GM12878 (cell line): ENCODE measurements around the gene AGRP. TPM values are rescaled to one million over a fixed set of nuclear protein-coding genes. Genes with fewer than 3 reads are reported as not detected.

Experiments used
- ATAC-seq: fragments of 200-7000 bp; cut with Tn5 transposase; 3 replicates; pipeline ENCODE4 v1.9.1; 2020; ENCODE audit warnings: mild to moderate bottlenecking, moderate library complexity
- BruUV-seq: library from RNA; stranded (reverse); fragments of 400-500 nt; replicated peaks from 2 replicates; lab custom pipeline; 2021; lab: Mats Ljungman, UMichigan
- CTCF ChIA-PET: fragments of 300-600 bp; sonication (Branson Sonifier 250); formaldehyde crosslinking; extraction: SDS; loops from one replicate; lab custom pipeline; 2021; ENCODE audit warnings: inconsistent platforms; lab: Yijun Ruan, JAX
- POLR2A ChIA-PET: fragments of 350-600 bp; formaldehyde crosslinking; extraction: SDS; loops from one replicate; lab custom pipeline; 2021; ENCODE audit warnings: inconsistent platforms; lab: Charles Lee
- RAD21 ChIA-PET: fragments of 300-600 bp; sonication (Branson Sonifier 250); formaldehyde crosslinking; loops from one replicate; lab custom pipeline; 2023; ENCODE audit warnings: antibody characterized with exemption; ENCODE audit not compliant: unreplicated experiment; lab: Charles Lee
- SMC1A ChIA-PET: fragments of 300-600 bp; sonication (Branson Sonifier 250); formaldehyde crosslinking; loops from one replicate; lab custom pipeline; 2023; ENCODE audit not compliant: unreplicated experiment, uncharacterized antibody; lab: Charles Lee
- DNase-seq: peaks from one replicate; pipeline ENCODE4 v3.0.0-alpha.2; 2011; ENCODE audit warnings: low read depth, low spot score
- FAIRE-seq: peaks from 3 replicates; lab custom pipeline; 2011; peaks lifted over from hg19 to GRCh38; lab: Jason Lieb, UNC
- H2AFZ ChIP-seq: 2 replicates; pipeline ENCODE4 v1.6.0; 2011; ENCODE audit warnings: low read depth, low read length, control low read depth; ENCODE audit not compliant: control insufficient read depth
- H3K27ac ChIP-seq: 2 replicates; pipeline ENCODE4 v1.5.1; 2011; ENCODE audit warnings: control low read depth; ENCODE audit not compliant: control insufficient read depth, insufficient read depth
- H3K27me3 ChIP-seq, 2 experiments: replicated peaks in 1 of 2; 2 replicates each; pipeline versions ENCODE4 v1.6.0 to v1.6.1; 2011; ENCODE audit warnings: low read length in 1 of 2; ENCODE audit not compliant: control insufficient read depth in 2 of 2, insufficient read depth in 2 of 2
- H3K36me3 ChIP-seq, 2 experiments: 2 replicates each; pipeline ENCODE4 v1.5.1; 2011; ENCODE audit warnings: low read length in 1 of 2; ENCODE audit not compliant: control insufficient read depth in 2 of 2, insufficient read depth in 2 of 2
- H3K4me1 ChIP-seq: 2 replicates; pipeline ENCODE4 v1.6.1; 2011; ENCODE audit warnings: mild to moderate bottlenecking, low read length, moderate library complexity, mixed read lengths; ENCODE audit not compliant: control insufficient read depth, insufficient read depth
- H3K4me2 ChIP-seq: 2 replicates; pipeline ENCODE4 v1.6.0; 2011; ENCODE audit warnings: control low read depth; ENCODE audit not compliant: control insufficient read depth, insufficient read depth
- H3K4me3 ChIP-seq: fragments of 200-600 bp; sonication (generic); 2 replicates; pipeline ENCODE4 v1.5.1; 2016
- H3K79me2 ChIP-seq: 2 replicates; pipeline ENCODE4 v1.6.0; 2011; ENCODE audit warnings: low read length; ENCODE audit not compliant: control insufficient read depth, insufficient read depth
- H3K9ac ChIP-seq: 2 replicates; pipeline ENCODE4 v1.8.0; 2011; ENCODE audit warnings: low read length, control low read depth, mixed read lengths; ENCODE audit not compliant: control insufficient read depth, insufficient read depth
- H3K9me3 ChIP-seq: replicated peaks from 3 replicates; pipeline ENCODE4 v1.5.1; 2011; ENCODE audit warnings: mild to moderate bottlenecking, low read length; ENCODE audit not compliant: control insufficient read depth, insufficient read depth
- H4K20me1 ChIP-seq: 2 replicates; pipeline ENCODE4 v1.6.0; 2011; ENCODE audit not compliant: control insufficient read depth, insufficient read depth
- ESRRA ChIP-seq: IDR thresholded peaks from 2 replicates; pipeline ENCODE4 v1.6.1; 2012; ENCODE audit warnings: mild to moderate bottlenecking, low read length, improper control_type of control experiment
- IRF5 ChIP-seq: fragments of 450-650 bp; IDR thresholded peaks from 2 replicates; pipeline ENCODE4 v1.6.1; 2017; ENCODE audit warnings: borderline replicate concordance
- MLLT1 ChIP-seq: fragments of 450-650 bp; IDR thresholded peaks from 2 replicates; pipeline ENCODE4 v1.6.1; 2016; ENCODE audit warnings: mild to moderate bottlenecking
- WGBS: methylation state at CpG from one replicate; pipeline ENCODE4 v1.1.6; 2016; ENCODE audit warnings: low lambda C conversion rate; ENCODE audit not compliant: insufficient replicate concordance, insufficient coverage; ENCODE audit errors: missing lambda C conversion rate; 5-methylcytosine and 5-hydroxymethylcytosine counted together
- in situ Hi-C: fragments of 300-500 bp; cut with MboI; formaldehyde crosslinking; loops from 9 replicates; pipeline ENCODE4 v1.14.3; 2018; ENCODE audit warnings: mixed read lengths
- intact Hi-C: fragments of 100-400 bp; cut with micrococcal nuclease; formaldehyde crosslinking; loops from one replicate; pipeline ENCODE4 v1.14.2; 2022; ENCODE audit not compliant: unreplicated experiment
- polyA plus RNA-seq, 11 experiments: library from polyadenylated mRNA; depleted of rRNA in 4 of 11; unstranded in 6 of 11; stranded (reverse) in 5 of 11; fragments of >200 nt; fragmentation: Nextera tagmentation in 4 of 11; fragmentation: Illumina TruSeq in 1 of 11; extraction: Ambion mirVana in 4 of 11; extraction: Trizol in 1 of 11; gene quantifications; 1 replicate in 1 of 11; 2 replicates in 10 of 11; pipeline versions ENCODE4 v1.2.1 to v1.2.3, GENCODE V29; 2011 to 2016; ENCODE audit warnings: inconsistent platforms in 2 of 11, missing spikeins in 2 of 11, low read depth in 1 of 11
- total RNA-seq, 4 experiments: library from RNA; depleted of rRNA in 3 of 4; stranded (reverse); fragments of >200 nt in 3 of 4; fragmentation: Illumina TruSeq in 1 of 4; extraction: Trizol in 1 of 4; gene quantifications; 2 replicates each; pipeline versions ENCODE4 v1.2.1 to v1.2.3, GENCODE V29; 2013 to 2021

The AGRP gene
- total and polyA plus RNA-seq, 10 of the 15 experiments (the other 5 are each of a cell fraction or from before 2014, with no cell fraction given) = 0.16 to 0.75 (median 0.53) TPM; not detected in 6

- CTCF ChIA-PET = interaction anchor here (0.5 to 2.1 kb wide), 3 partner anchors 9 to 94 kb away, joined by 3 to 6 read pairs (median 3); no protein-coding TSS in a partner anchor
- WGBS = 88% methylated on average over 20 of the region's 20 CpGs
- Histone ChIP-seq H3K4me2 (no peak overlapping the region), H3K9me3 (no peaks in the 10 kb centered on the region), H3K4me3 (no peak overlapping the region), H3K27ac (no peak overlapping the region), H3K36me3 (peaks cover 0 to 16% of the 10 kb centered on the region in 2 experiments; a peak in 3 of 4 replicates), H2AFZ (no peak overlapping the region), H3K27me3 (no peaks in the 10 kb centered on the region), H3K9ac (no peak overlapping the region), H3K4me1 (peaks cover 21% of the 10 kb centered on the region), H4K20me1 (0 out of 2 replicates have a peak, but pooled peaks cover 4% of the 10 kb centered on the region), H3K79me2 (no peaks in the 10 kb centered on the region)
- RAD21 ChIA-PET = no interaction called here
- no peak for FAIRE-seq
- POLR2A ChIA-PET = no interaction called here
- TF ChIP-seq ESRRA = no peak
- TF ChIP-seq IRF5 = no peak
- TF ChIP-seq MLLT1 = 0 out of 2 replicates have a peak, but pooled peaks have one; percentile 25
- intact Hi-C loops (no loop called here), in situ Hi-C loops (no loop called here)
- no peak for ATAC-seq
- SMC1A ChIA-PET = interaction anchor here (1.3 kb wide), 1 partner anchor 11 kb away, joined by 3 read pairs; no protein-coding TSS in a partner anchor
- BruUV-seq = TSS peak; percentile 84
- DNase-seq = no peak
Measured at GRCh38 chr16:67438098-67438791, 45.1 kb downstream of the AGRP start.
